ENCODE results near the gene CFAP74. TPM values are rescaled to one million over a fixed set of nuclear protein-coding genes. Genes with fewer than 3 reads are reported as not detected.

The CFAP74 gene
- total RNA-seq, 4 donors from 2014 or later, result not detected

DNA sequence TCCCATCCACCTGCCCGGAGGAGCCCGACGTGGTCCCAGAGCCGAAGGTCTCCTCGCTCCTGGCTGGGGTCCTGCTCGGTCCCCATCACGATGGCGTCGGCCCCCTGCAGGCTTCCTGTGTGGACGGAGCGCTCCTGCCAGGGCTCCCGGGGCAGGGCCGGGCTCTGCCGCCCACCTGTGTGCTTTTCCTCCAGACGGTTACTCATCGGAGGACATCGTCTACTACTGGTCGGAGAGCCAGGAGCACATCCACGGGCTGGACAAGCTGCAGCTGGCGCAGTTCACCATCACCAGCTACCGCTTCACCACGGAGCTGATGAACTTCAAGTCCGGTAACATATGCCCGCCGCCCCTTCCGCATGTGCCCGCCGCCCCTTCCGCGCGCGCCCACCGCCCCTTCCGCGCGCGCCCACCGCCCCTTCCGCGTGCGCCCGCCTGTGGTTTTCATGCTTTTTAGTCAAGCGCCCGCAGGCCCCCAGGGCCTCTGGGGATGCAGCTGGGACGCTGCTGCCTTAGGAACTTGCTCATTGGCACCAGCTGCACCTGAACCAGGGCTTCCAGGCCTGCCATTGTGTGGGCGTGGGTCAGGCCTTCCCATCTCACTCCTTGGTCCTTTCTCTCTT, 24.5 kb upstream of the CFAP74 start:
- Histone ChIP-seq H3K4me1 (no peaks in the 10 kb centered on the region), H3K27me3 (peaks cover 0 to 35% of the 10 kb centered on the region in 2 donors), H3K27ac (no peak overlapping the region), H3K36me3 (no peaks in the 10 kb centered on the region), H3K4me3 (no peak overlapping the region), H3K9me3 (no peaks in the 10 kb centered on the region)
- DNase-seq (ENCODE audit: low spot score in 2 of 2), result no peak
- 89 to 92% methylated on average over 34 to 46 of the region's 46 CpGs for whole genome bisulfite sequencing, 2 donors
- TF ChIP-seq CTCF (IDR thresholded peaks at IDR 0.05) (no peak), POLR2A (IDR thresholded peaks at IDR 0.05) (no peak), EP300 (IDR thresholded peaks at IDR 0.05) (no peak)

- Histone ChIP-seq H3K4me1 (no peaks in the 10 kb centered on the region), H3K36me3 (no peaks in the 10 kb centered on the region), H3K27me3 (peaks cover 0 to 61% of the 10 kb centered on the region in 2 donors), H3K27ac (no peak overlapping the region), H3K9me3 (no peaks in the 10 kb centered on the region), H3K4me3 (no peak overlapping the region)
- no peak for DNase-seq (ENCODE audit: low spot score in 2 of 2)
- TF ChIP-seq POLR2A (IDR thresholded peaks at IDR 0.05) (no peak), EP300 (IDR thresholded peaks at IDR 0.05) (no peak), CTCF (IDR thresholded peaks at IDR 0.05) (no peak)
- 51 to 53% methylated on average over 20 to 29 of the region's 39 CpGs for WGBS, 2 donors
Observed at GRCh38 chr1:2025491-2025981, 21.9 kb upstream of the CFAP74 start.

DNA sequence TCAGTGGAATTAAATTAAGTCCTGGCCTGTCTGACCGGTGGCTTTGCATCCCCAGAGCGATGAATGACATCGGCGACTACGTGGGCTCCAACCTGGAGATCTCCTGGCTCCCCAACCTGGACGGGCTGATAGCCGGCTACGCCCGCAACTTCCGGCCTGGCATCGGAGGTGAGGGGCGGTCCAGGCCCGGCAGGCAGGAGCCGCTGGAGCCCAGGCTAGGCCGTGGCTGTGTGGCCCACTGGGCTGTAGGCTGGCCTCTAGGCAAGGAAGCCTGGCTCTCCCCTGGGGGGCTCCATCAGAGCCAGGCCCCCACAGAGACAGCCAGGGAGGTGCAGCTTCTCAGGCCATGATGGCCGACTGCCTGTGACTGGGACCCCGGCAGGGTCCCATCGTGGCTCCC, 21.3 kb upstream of the CFAP74 start:
- no peaks in the 10 kb centered on the region for H3K36me3 ChIP-seq
- H3K4me3 ChIP-seq, result no peak overlapping the region
- no peak for TF ChIP-seq CTCF (IDR thresholded peaks at IDR 0.05)
- no peak for TF ChIP-seq EP300 (IDR thresholded peaks at IDR 0.05)
- no peak for TF ChIP-seq POLR2A (IDR thresholded peaks at IDR 0.05)
- no peaks in the 10 kb centered on the region for H3K9me3 ChIP-seq
- peaks cover 0 to 67% of the 10 kb centered on the region in 2 donors for H3K27me3 ChIP-seq
- H3K4me1 ChIP-seq, result peaks cover 0 to 3% (median 0%) of the 10 kb centered on the region in 4 donors
- H3K27ac ChIP-seq, result no peak overlapping the region
- WGBS, 2 donors, result 91 to 92% methylated on average over 15 to 18 of the region's 18 CpGs
- DNase-seq (ENCODE audit: low spot score in 2 of 2), result no peak

- H3K4me1 ChIP-seq, result peaks cover 0 to 7% (median 2%) of the 10 kb centered on the region in 4 donors
- no peak overlapping the region for H3K27ac ChIP-seq
- no peak overlapping the region for H3K4me3 ChIP-seq
- H3K36me3 ChIP-seq, result no peaks in the 10 kb centered on the region
- WGBS, 2 donors, result 88% methylated on average over 7 of the region's 10 CpGs; no CpG with 5 or more reads in 1 of the 2 donors
- no peak for DNase-seq (ENCODE audit: low spot score in 2 of 2)
- H3K27me3 ChIP-seq, result peaks cover 0 to 72% of the 10 kb centered on the region in 2 donors
- H3K9me3 ChIP-seq, result no peaks in the 10 kb centered on the region
- TF ChIP-seq CTCF (IDR thresholded peaks at IDR 0.05) (no peak), EP300 (IDR thresholded peaks at IDR 0.05) (no peak), POLR2A (IDR thresholded peaks at IDR 0.05) (no peak)
Observed at GRCh38 chr1:2024451-2024850, 20.9 kb upstream of the CFAP74 start.

GRCh38 chr1:2023187-2023586, 19.6 kb upstream of the CFAP74 start:
- Histone ChIP-seq H3K9me3 (no peaks in the 10 kb centered on the region), H3K36me3 (no peaks in the 10 kb centered on the region), H3K4me1 (peaks cover 0 to 14% (median 2%) of the 10 kb centered on the region in 4 donors), H3K27ac (no peak overlapping the region), H3K4me3 (no peak overlapping the region), H3K27me3 (peaks cover 0 to 76% of the 10 kb centered on the region in 2 donors)
- WGBS, 2 donors, result 67 to 76% methylated on average over 8 of the region's 9 CpGs
- TF ChIP-seq CTCF (IDR thresholded peaks at IDR 0.05) (no peak), EP300 (IDR thresholded peaks at IDR 0.05) (no peak), POLR2A (IDR thresholded peaks at IDR 0.05) (no peak)
- DNase-seq (ENCODE audit: low spot score in 2 of 2), result no peak

Measured in tibial nerve (tissue), 4 donors.